ENCODE data around the gene C4orf50.

C4orf50 gene

DNA sequence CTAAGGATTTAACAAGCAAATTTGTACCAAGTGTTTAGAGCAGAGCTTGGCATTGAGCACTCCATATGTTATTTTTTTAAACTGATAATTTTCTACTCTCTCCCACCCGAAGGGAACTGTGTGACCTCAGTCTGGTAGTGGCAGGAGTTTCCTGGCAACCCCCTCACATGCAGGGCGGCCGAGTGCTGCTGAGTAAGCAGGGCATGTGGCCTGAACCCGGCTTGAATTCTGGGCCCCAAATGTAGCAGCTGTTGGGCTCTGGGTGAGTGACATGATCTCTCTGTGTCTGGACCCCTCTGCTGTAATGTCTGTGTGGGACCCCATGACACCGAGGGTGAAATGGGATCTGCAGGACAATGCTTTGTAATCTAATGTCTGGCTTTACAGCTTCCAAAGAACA lies 13.6 kb upstream of the C4orf50 start:
- ATAC-seq: no peak
- TF ChIP-seq TSHZ2 (CRISPR knock-in tag; IDR thresholded peaks at IDR 0.05) (no peak), ZC3H10 (CRISPR knock-in tag; IDR thresholded peaks at IDR 0.05) (no peak)

DNA sequence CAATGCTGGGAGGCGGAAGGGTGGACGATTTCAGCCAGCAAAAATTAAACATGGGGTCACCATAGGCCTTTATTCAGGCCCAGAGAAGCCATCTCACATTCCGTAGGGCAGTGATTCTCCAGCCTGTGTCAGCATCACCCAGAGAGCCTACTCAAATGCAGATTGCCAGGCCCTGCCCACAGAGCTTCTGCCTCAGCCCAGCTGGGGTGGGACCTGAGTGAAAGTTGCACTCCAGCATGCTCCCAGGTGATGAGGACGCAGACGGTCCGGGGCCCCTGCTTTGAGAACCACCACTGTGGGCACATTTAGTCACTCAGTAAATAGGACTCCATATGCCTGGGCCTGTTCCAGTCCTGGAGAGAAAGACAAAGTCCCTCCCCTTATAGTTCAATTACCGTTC lies 12.4 kb upstream of the C4orf50 start:
- no peak for ATAC-seq
- TF ChIP-seq ZFP30 (CRISPR knock-in tag; IDR thresholded peaks at IDR 0.05): no peak
- TF ChIP-seq ISL1 (CRISPR knock-in tag; IDR thresholded peaks at IDR 0.05): no peak
- no peak for TF ChIP-seq ZNF565 (CRISPR knock-in tag; conservative IDR thresholded peaks at IDR 0.05; ENCODE audit: low read depth)
- no peak for TF ChIP-seq ARNTL (CRISPR knock-in tag; IDR thresholded peaks at IDR 0.05; ENCODE audit: borderline replicate concordance, low read depth)
- TF ChIP-seq CSDC2 (CRISPR knock-in tag; IDR thresholded peaks at IDR 0.05): no peak
- TF ChIP-seq BACH2 (CRISPR knock-in tag; IDR thresholded peaks at IDR 0.05; ENCODE audit: borderline replicate concordance): no peak
- no peak for TF ChIP-seq OSR1 (CRISPR knock-in tag; IDR thresholded peaks at IDR 0.05)
- TF ChIP-seq ZNF8 (CRISPR knock-in tag; IDR thresholded peaks at IDR 0.05): no peak
- TF ChIP-seq, protein P1, sequence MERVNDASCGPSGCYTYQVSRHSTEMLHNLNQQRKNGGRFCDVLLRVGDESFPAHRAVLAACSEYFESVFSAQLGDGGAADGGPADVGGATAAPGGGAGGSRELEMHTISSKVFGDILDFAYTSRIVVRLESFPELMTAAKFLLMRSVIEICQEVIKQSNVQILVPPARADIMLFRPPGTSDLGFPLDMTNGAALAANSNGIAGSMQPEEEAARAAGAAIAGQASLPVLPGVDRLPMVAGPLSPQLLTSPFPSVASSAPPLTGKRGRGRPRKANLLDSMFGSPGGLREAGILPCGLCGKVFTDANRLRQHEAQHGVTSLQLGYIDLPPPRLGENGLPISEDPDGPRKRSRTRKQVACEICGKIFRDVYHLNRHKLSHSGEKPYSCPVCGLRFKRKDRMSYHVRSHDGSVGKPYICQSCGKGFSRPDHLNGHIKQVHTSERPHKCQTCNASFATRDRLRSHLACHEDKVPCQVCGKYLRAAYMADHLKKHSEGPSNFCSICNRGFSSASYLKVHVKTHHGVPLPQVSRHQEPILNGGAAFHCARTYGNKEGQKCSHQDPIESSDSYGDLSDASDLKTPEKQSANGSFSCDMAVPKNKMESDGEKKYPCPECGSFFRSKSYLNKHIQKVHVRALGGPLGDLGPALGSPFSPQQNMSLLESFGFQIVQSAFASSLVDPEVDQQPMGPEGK (CRISPR knock-in tag; IDR thresholded peaks at IDR 0.05; ENCODE audit: borderline replicate concordance): no peak
- no peak for TF ChIP-seq TCF4 (CRISPR knock-in tag; IDR thresholded peaks at IDR 0.05; ENCODE audit: borderline replicate concordance)

GRCh38 chr4:6029254-6029653 lies 11.0 kb upstream of the C4orf50 start:
- TF ChIP-seq ZNF565 (CRISPR knock-in tag; conservative IDR thresholded peaks at IDR 0.05; ENCODE audit: low read depth): no peak
- TF ChIP-seq GLIS3 (CRISPR knock-in tag; IDR thresholded peaks at IDR 0.05): no peak
- TF ChIP-seq CSDC2 (CRISPR knock-in tag; IDR thresholded peaks at IDR 0.05): no peak
- no peak for TF ChIP-seq TSHZ2 (CRISPR knock-in tag; IDR thresholded peaks at IDR 0.05)
- TF ChIP-seq, protein P2, sequence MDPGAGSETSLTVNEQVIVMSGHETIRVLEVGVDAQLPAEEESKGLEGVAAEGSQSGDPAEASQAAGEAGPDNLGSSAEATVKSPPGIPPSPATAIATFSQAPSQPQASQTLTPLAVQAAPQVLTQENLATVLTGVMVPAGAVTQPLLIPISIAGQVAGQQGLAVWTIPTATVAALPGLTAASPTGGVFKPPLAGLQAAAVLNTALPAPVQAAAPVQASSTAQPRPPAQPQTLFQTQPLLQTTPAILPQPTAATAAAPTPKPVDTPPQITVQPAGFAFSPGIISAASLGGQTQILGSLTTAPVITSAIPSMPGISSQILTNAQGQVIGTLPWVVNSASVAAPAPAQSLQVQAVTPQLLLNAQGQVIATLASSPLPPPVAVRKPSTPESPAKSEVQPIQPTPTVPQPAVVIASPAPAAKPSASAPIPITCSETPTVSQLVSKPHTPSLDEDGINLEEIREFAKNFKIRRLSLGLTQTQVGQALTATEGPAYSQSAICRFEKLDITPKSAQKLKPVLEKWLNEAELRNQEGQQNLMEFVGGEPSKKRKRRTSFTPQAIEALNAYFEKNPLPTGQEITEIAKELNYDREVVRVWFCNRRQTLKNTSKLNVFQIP (CRISPR knock-in tag; IDR thresholded peaks at IDR 0.05; ENCODE audit: borderline replicate concordance, low read depth): no peak
- TF ChIP-seq SNAI2 (CRISPR knock-in tag; IDR thresholded peaks at IDR 0.05): no peak
- ATAC-seq: no peak

DNA sequence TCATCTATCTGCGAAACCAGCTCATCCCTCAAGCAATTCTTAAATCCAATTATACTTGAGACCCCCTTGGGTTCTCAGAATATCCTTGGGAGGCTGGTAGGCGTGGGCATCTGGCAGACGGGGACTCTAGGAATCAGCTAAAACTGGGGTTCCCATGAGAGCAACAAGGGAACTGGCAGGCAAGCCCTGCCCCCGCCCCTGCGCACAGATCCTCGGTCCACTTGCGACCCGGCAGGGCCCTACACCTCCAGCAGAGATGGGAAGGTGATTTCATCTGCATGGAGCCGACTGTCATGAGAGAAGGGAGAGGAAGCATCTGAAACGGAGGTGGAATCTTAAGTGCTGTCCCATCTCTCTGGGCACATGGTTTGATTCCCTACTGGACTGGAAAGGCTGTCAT lies 9.9 kb upstream of the C4orf50 start:
- ATAC-seq: no peak
- TF ChIP-seq BACH2 (CRISPR knock-in tag; IDR thresholded peaks at IDR 0.05; ENCODE audit: borderline replicate concordance): no peak
- no peak for TF ChIP-seq ARNTL (CRISPR knock-in tag; IDR thresholded peaks at IDR 0.05; ENCODE audit: borderline replicate concordance, low read depth)
- no peak for TF ChIP-seq OSR1 (CRISPR knock-in tag; IDR thresholded peaks at IDR 0.05)
- no peak for TF ChIP-seq GLIS3 (CRISPR knock-in tag; IDR thresholded peaks at IDR 0.05)
- no peak for TF ChIP-seq TCF4 (CRISPR knock-in tag; IDR thresholded peaks at IDR 0.05; ENCODE audit: borderline replicate concordance)
- TF ChIP-seq PPARA (CRISPR knock-in tag; IDR thresholded peaks at IDR 0.05; ENCODE audit: borderline replicate concordance): no peak
- no peak for TF ChIP-seq ZNF565 (CRISPR knock-in tag; conservative IDR thresholded peaks at IDR 0.05; ENCODE audit: low read depth)
- TF ChIP-seq ZFP30 (CRISPR knock-in tag; IDR thresholded peaks at IDR 0.05): no peak
- TF ChIP-seq ISL1 (CRISPR knock-in tag; IDR thresholded peaks at IDR 0.05): no peak

DNA sequence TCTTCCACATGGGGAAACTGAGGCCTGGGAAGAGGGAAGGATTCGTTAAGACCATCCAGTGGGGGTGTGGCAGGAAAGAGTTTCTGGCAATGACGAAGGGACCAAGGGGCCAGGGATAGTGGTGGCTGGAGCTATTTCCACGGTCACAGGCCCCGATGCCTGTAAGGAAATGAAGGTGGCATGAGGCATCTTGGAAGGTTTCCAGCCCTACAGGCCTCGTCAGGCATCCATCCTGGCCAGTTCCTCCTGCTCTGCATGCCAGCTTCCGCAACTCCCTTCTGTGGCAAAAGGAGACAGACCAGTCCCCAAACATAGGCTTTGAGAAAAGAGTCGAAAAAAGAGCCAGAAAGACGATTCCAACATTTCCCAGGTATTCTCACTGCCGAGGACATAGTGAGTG lies 9.2 kb upstream of the C4orf50 start:
- no peak for ATAC-seq
- TF ChIP-seq BACH2 (CRISPR knock-in tag; IDR thresholded peaks at IDR 0.05; ENCODE audit: borderline replicate concordance) (no peak), TOX (CRISPR knock-in tag; IDR thresholded peaks at IDR 0.05; ENCODE audit: borderline replicate concordance) (no peak), PPARA (CRISPR knock-in tag; IDR thresholded peaks at IDR 0.05; ENCODE audit: borderline replicate concordance) (no peak), CSDC2 (CRISPR knock-in tag; IDR thresholded peaks at IDR 0.05) (no peak), OSR1 (CRISPR knock-in tag; IDR thresholded peaks at IDR 0.05) (no peak), ZNF565 (CRISPR knock-in tag; conservative IDR thresholded peaks at IDR 0.05; ENCODE audit: low read depth) (no peak), ZNF8 (CRISPR knock-in tag; IDR thresholded peaks at IDR 0.05) (no peak), TCF4 (CRISPR knock-in tag; IDR thresholded peaks at IDR 0.05; ENCODE audit: borderline replicate concordance) (no peak)
- TF ChIP-seq, protein P2 (CRISPR knock-in tag; IDR thresholded peaks at IDR 0.05; ENCODE audit: borderline replicate concordance, low read depth): no peak
- TF ChIP-seq, protein P3, sequence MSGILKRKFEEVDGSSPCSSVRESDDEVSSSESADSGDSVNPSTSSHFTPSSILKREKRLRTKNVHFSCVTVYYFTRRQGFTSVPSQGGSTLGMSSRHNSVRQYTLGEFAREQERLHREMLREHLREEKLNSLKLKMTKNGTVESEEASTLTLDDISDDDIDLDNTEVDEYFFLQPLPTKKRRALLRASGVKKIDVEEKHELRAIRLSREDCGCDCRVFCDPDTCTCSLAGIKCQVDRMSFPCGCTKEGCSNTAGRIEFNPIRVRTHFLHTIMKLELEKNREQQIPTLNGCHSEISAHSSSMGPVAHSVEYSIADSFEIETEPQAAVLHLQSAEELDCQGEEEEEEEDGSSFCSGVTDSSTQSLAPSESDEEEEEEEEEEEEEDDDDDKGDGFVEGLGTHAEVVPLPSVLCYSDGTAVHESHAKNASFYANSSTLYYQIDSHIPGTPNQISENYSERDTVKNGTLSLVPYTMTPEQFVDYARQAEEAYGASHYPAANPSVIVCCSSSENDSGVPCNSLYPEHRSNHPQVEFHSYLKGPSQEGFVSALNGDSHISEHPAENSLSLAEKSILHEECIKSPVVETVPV (CRISPR knock-in tag; IDR thresholded peaks at IDR 0.05): no peak

All from SK-N-SH treated with all-trans-retinoic acid at 6 μM for 48 hours (cell line).